Epithelial cell of proximal tubule (primary cell): ENCODE results near the gene SEC24C. TPM values are rescaled to one million over a fixed set of nuclear protein-coding genes. Genes with fewer than 3 reads are reported as not detected.
A peak's percentile ranks its signal among the peaks of the same experiment; 100 is the strongest.

Experiments used
- DNase-seq: peaks from one replicate; pipeline ENCODE4 v3.0.0-alpha.2; 2011; ENCODE audit warnings: low read depth
- H3K4me3 ChIP-seq: 2 replicates; pipeline ENCODE4 v1.5.1; 2011; ENCODE audit warnings: low read depth, mild to moderate bottlenecking, low read length
- CTCF ChIP-seq: conservative IDR thresholded peaks from 2 replicates; pipeline ENCODE4 v1.5.1; 2012; ENCODE audit warnings: low read depth, mild to moderate bottlenecking, low read length
- total RNA-seq: library from RNA; depleted of rRNA; stranded (reverse); fragments of >200 nt; gene quantifications from 2 replicates; pipeline ENCODE4 v1.2.3, GENCODE V29; 2015

Gene SEC24C
- total RNA-seq, 1 donor from 2014 or later = 54.3 TPM

GRCh38 chr10:73762915-73763314 lies 18.7 kb downstream of the SEC24C start:
- no peak overlapping the region for H3K4me3 ChIP-seq
- TF ChIP-seq CTCF = no peak
- DNase-seq = no peak

- no peak overlapping the region for H3K4me3 ChIP-seq
- no peak for TF ChIP-seq CTCF
- no peak for DNase-seq
Measured at GRCh38 chr10:73763343-73763742, 19.2 kb downstream of the SEC24C start.

GRCh38 chr10:73765066-73765465 lies 20.9 kb downstream of the SEC24C start:
- no peak overlapping the region for H3K4me3 ChIP-seq
- no peak for TF ChIP-seq CTCF
- DNase-seq = no peak

- TF ChIP-seq CTCF = no peak
- no peak for DNase-seq
- no peak overlapping the region for H3K4me3 ChIP-seq
Measured at GRCh38 chr10:73768881-73769280, 24.7 kb downstream of the SEC24C start.

GRCh38 chr10:73769396-73769795 lies 25.2 kb downstream of the SEC24C start:
- no peak overlapping the region for H3K4me3 ChIP-seq
- TF ChIP-seq CTCF = no peak
- no peak for DNase-seq

- no peak for DNase-seq
- TF ChIP-seq CTCF = no peak
Measured at GRCh38 chr10:73771722-73772280, 27.6 kb downstream of the SEC24C start.

GRCh38 chr10:73772281-73773151 lies 28.3 kb downstream of the SEC24C start:
- peak overlapping the region; percentile 63 for H3K4me3 ChIP-seq
- DNase-seq = no peak
- no peak for TF ChIP-seq CTCF

More at GRCh38 chr10:73771722-73772280, 27.6 kb downstream of the SEC24C start:
- peak overlapping the region; percentile 63 for H3K4me3 ChIP-seq
